GM23248 (cell line): ENCODE measurements around the gene MAGI1. TPM values are rescaled to one million over a fixed set of nuclear protein-coding genes. Genes with fewer than 3 reads are reported as not detected.

Experiments used
- DNase-seq: peaks from one replicate; pipeline ENCODE4 v3.0.0-alpha.2; 2015
- H2AFZ ChIP-seq: fragments of 200-600 bp; sonication (generic); 2 replicates; pipeline ENCODE4 v1.6.1; 2016; ENCODE audit warnings: antibody characterized with exemption
- H3F3A ChIP-seq: fragments of 200-600 bp; sonication (generic); 2 replicates; pipeline ENCODE4 v1.6.1; 2016; ENCODE audit warnings: mild to moderate bottlenecking, antibody characterized with exemption, mixed run types; ENCODE audit not compliant: insufficient read depth
- H3K27ac ChIP-seq: fragments of 200-600 bp; sonication (generic); 2 replicates; pipeline ENCODE4 v1.5.1; 2016; ENCODE audit warnings: mild to moderate bottlenecking
- H3K27me3 ChIP-seq: fragments of 200-600 bp; sonication (generic); replicated peaks from 2 replicates; pipeline ENCODE4 v1.6.1; 2016; ENCODE audit warnings: mild to moderate bottlenecking; ENCODE audit not compliant: insufficient read depth
- H3K36me3 ChIP-seq: fragments of 200-600 bp; sonication (generic); 2 replicates; pipeline ENCODE4 v1.6.1; 2016; ENCODE audit warnings: low read depth, mild to moderate bottlenecking
- H3K4me1 ChIP-seq: fragments of 200-600 bp; sonication (generic); 2 replicates; pipeline ENCODE4 v1.6.1; 2016; ENCODE audit warnings: mild to moderate bottlenecking; ENCODE audit not compliant: insufficient read depth
- H3K4me2 ChIP-seq: fragments of 200-600 bp; sonication (generic); one replicate; pipeline ENCODE4 v1.6.1; 2016; ENCODE audit warnings: mild to moderate bottlenecking; ENCODE audit not compliant: unreplicated experiment
- H3K4me3 ChIP-seq: fragments of 200-600 bp; sonication (generic); 2 replicates; pipeline ENCODE4 v1.5.1; 2016; ENCODE audit warnings: mild to moderate bottlenecking
- H3K79me2 ChIP-seq: fragments of 200-600 bp; sonication (generic); 2 replicates; pipeline ENCODE4 v1.6.1; 2016; ENCODE audit warnings: mild to moderate bottlenecking; ENCODE audit not compliant: insufficient read depth
- H3K9ac ChIP-seq: fragments of 200-600 bp; sonication (generic); 2 replicates; pipeline ENCODE4 v1.6.1; 2016; ENCODE audit warnings: mild to moderate bottlenecking
- H3K9me2 ChIP-seq: fragments of 200-600 bp; sonication (generic); 2 replicates; pipeline ENCODE4 v1.6.1; 2016; ENCODE audit warnings: mixed run types, mild to moderate bottlenecking, moderate library complexity; ENCODE audit not compliant: insufficient read depth
- H3K9me3 ChIP-seq: fragments of 200-600 bp; sonication (generic); one replicate; pipeline ENCODE4 v1.6.1; 2017; ENCODE audit warnings: low read depth
- H4K20me1 ChIP-seq: fragments of 200-600 bp; sonication (generic); 2 replicates; pipeline ENCODE4 v1.6.0; 2016; ENCODE audit not compliant: insufficient read depth
- EZH2 ChIP-seq: fragments of 200-600 bp; sonication (generic); IDR thresholded peaks from 2 replicates; pipeline ENCODE4 v1.6.1; 2018; ENCODE audit warnings: antibody characterized with exemption, mild to moderate bottlenecking; ENCODE audit not compliant: insufficient read depth, poor library complexity, severe bottlenecking
- EZH2phosphoT487 ChIP-seq: fragments of 200-600 bp; sonication (generic); IDR thresholded peaks from 2 replicates; pipeline ENCODE4 v1.6.1; 2018; ENCODE audit warnings: antibody characterized with exemption, moderate library complexity, mild to moderate bottlenecking, low read depth; ENCODE audit not compliant: insufficient read depth
- WGBS, 2 experiments: methylation state at CpG; one replicate each; pipeline ENCODE4 v1.1.6; 2015 to 2017; ENCODE audit warnings: low lambda C conversion rate in 2 of 2, low coverage in 1 of 2; ENCODE audit errors: missing lambda C conversion rate in 2 of 2; 5-methylcytosine and 5-hydroxymethylcytosine counted together
- in situ Hi-C: fragments of 300-500 bp; cut with MboI; formaldehyde crosslinking; loops from 2 replicates; pipeline ENCODE4 v1.15.0; 2020
- polyA plus RNA-seq: library from polyadenylated mRNA; unstranded; fragments of >200 nt; fragmentation: Nextera tagmentation; extraction: Ambion mirVana; gene quantifications from 2 replicates; pipeline ENCODE4 v1.2.1, GENCODE V29; 2016
- total RNA-seq: library from RNA; depleted of rRNA; stranded (reverse); fragments of >200 nt; shearing (Covaris generic); gene quantifications from 2 replicates; pipeline ENCODE4 v1.2.3, GENCODE V29; 2014

MAGI1 gene
- total and polyA plus RNA-seq, 2 experiments from 2014 or later = 7.3 to 13.8 TPM

- peak; percentile 30 for DNase-seq
- 79 to 85% methylated on average over 7 of the region's 7 CpGs for WGBS, 2 experiments
- Histone ChIP-seq H3K27me3 (no peaks in the 10 kb centered on the region), H3K9me3 (no peaks in the 10 kb centered on the region), H3K4me3 (no peak overlapping the region), H3K36me3 (no peaks in the 10 kb centered on the region), H3K9ac (no peak overlapping the region), H4K20me1 (no peaks in the 10 kb centered on the region), H3K27ac (no peak overlapping the region), H2AFZ (no peak overlapping the region), H3K4me2 (peak overlapping the region; percentile 34), H3F3A (0 out of 2 replicates have a peak, but pooled peaks cover 11% of the 10 kb centered on the region), H3K9me2 (no peaks in the 10 kb centered on the region), H3K4me1 (peaks cover 24% of the 10 kb centered on the region), H3K79me2 (no peaks in the 10 kb centered on the region)
- TF ChIP-seq EZH2phosphoT487 = no peak
- TF ChIP-seq EZH2 = no peak
- in situ Hi-C loops = no loop called here
Observed at GRCh38 chr3:66053550-66054094, 14.9 kb upstream of the MAGI1 start.

- no peak overlapping the region for H3K4me3 ChIP-seq
- 43 to 46% methylated on average over 2 of the region's 2 CpGs for WGBS, 2 experiments
- peaks cover 15% of the 10 kb centered on the region for H3F3A ChIP-seq
- no peaks in the 10 kb centered on the region for H3K36me3 ChIP-seq
- peak overlapping the region; percentile 44 for H2AFZ ChIP-seq
- DNase-seq = peak; percentile 30
- no peaks in the 10 kb centered on the region for H3K79me2 ChIP-seq
- in situ Hi-C loops = no loop called here
- no peak overlapping the region for H3K27ac ChIP-seq
- peak overlapping the region; percentile 34 for H3K4me2 ChIP-seq
- no peaks in the 10 kb centered on the region for H4K20me1 ChIP-seq
- no peak overlapping the region for H3K9ac ChIP-seq
- TF ChIP-seq EZH2phosphoT487 (no peak), EZH2 (no peak)
- peaks cover 31% of the 10 kb centered on the region for H3K4me1 ChIP-seq
- H3K9me2 ChIP-seq = no peaks in the 10 kb centered on the region
- no peaks in the 10 kb centered on the region for H3K9me3 ChIP-seq
- H3K27me3 ChIP-seq = no peaks in the 10 kb centered on the region
Observed at GRCh38 chr3:66052721-66053549, 14.2 kb upstream of the MAGI1 start.

GRCh38 chr3:66050821-66051220 is 12.1 kb upstream of the MAGI1 start:
- Histone ChIP-seq H4K20me1 (no peaks in the 10 kb centered on the region), H3K36me3 (no peaks in the 10 kb centered on the region), H3K27ac (no peak overlapping the region), H3K27me3 (no peaks in the 10 kb centered on the region), H3K4me3 (no peak overlapping the region), H3K79me2 (no peaks in the 10 kb centered on the region), H3K9me3 (no peaks in the 10 kb centered on the region), H3K9me2 (no peaks in the 10 kb centered on the region), H3K4me2 (no peak overlapping the region), H3K9ac (no peak overlapping the region), H3K4me1 (peaks cover 40% of the 10 kb centered on the region), H2AFZ (no peak overlapping the region), H3F3A (peaks cover 23% of the 10 kb centered on the region)
- TF ChIP-seq EZH2 (no peak), EZH2phosphoT487 (no peak)
- WGBS, 2 experiments = 71 to 72% methylated on average over 2 of the region's 2 CpGs
- in situ Hi-C loops = no loop called here
- DNase-seq = no peak

- H3K9me3 ChIP-seq = no peaks in the 10 kb centered on the region
- H3K79me2 ChIP-seq = no peaks in the 10 kb centered on the region
- DNase-seq = peak; percentile 40
- no peaks in the 10 kb centered on the region for H3K36me3 ChIP-seq
- peak overlapping the region; percentile 24 for H3K4me3 ChIP-seq
- peak overlapping the region; percentile 51 for H3K27ac ChIP-seq
- H3K27me3 ChIP-seq = no peaks in the 10 kb centered on the region
- in situ Hi-C loops = no loop called here
- no peak for TF ChIP-seq EZH2
- no peak for TF ChIP-seq EZH2phosphoT487
- H3K4me2 ChIP-seq = peak overlapping the region; percentile 66
- H2AFZ ChIP-seq = no peak overlapping the region
- no peaks in the 10 kb centered on the region for H3K9me2 ChIP-seq
- peaks cover 25% of the 10 kb centered on the region for H3F3A ChIP-seq
- H3K9ac ChIP-seq = no peak overlapping the region
- peaks cover 33% of the 10 kb centered on the region for H3K4me1 ChIP-seq
- no peaks in the 10 kb centered on the region for H4K20me1 ChIP-seq
Observed at GRCh38 chr3:66048051-66048395, 9.3 kb upstream of the MAGI1 start.
